HCEC 1CT (cell line): ENCODE data around the gene NRXN3.
A peak's percentile ranks its signal among the peaks of the same experiment; 100 is the strongest.

Experiments
- DNase-seq: peaks from one replicate; pipeline ENCODE4 v3.0.0-alpha.2; 2017

Gene NRXN3

DNA sequence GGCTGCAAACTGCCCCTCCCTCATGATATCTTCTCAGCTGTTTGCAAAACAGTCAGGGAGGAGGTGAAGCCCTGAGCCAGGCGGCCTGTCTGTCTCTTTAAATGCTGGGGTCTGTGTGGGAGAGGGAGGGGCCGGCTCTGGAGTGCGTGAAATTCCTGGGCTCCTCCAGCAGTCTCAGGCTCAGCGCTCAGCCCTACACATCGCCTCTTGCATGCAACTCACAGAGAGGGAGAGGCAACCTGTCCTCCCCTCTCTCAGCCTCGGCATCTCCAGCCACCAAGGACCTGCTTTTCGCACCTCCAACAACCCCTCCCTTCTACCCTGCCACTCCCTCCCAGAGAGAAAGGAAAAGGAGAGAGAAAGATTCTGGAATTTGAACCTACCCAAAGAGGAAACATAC lies at the start of gene NRXN3:
TSS of gene NRXN3 (plus strand) at position 171 of the 400 bp plus-strand sequence. CDS start 72,721 bp downstream, outside the sequence.
- no peak for DNase-seq

DNA sequence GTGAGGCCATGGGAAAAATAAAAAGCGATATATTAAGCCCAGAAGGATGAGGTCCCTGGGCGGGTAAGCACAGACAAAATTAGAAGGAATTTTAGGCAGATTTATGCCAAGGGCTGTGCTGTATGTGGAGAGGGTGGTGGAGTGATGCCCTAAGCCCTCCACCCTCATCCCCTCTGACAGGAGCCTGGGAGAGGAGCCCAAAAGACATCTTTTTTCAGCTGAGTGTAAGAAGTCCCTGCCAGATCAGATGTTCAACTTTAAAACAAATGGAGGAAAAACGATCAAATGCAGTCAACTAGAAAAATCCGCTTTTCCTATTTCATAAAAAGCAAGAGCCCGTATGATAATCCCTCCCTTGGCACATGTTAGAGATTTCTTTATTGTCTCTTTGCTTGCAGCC lies 47.7 kb upstream of the NRXN3 start:
- no peak for DNase-seq

- no peak for DNase-seq
Measured at GRCh38 chr14:78123650-78124253, 46.4 kb upstream of the NRXN3 start.

DNA sequence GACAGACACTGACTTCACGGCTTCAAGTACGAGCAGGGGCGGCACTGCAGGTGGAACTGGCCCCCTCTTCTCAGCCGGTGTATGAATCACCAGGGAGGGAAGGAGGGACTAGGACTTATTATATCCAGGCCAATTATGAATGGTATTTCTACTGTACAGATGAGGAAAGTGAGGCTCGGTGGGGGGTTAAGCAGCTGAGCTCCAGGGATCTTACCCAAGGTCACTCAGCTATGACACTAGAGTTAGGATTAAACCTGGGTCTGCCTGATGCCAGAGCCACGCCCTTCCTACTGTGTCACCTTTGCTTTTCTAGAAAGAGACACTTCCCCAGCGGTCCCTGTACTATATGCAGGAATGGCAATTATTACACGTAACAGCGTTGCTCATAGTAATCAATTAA lies 42.2 kb upstream of the NRXN3 start:
- DNase-seq: no peak

DNA sequence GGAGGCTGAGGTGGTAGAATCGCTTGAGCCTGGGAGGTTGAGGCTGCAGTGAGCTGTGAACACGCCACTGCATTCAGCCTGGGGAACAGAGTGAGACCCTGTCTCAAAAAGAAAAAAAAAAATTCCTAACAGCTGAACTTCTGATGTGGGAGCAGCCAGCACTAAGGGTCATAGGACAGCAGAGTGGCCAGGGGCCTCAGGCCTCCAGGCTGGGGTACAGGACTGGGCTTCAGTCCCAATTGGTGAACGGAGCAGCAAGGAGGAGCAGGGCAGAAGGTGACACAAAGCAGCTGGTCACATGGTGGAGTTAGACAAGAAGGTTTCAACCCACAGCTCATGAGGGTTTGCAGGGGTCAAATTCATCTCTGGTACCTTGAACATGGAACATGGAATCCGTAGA lies 40.8 kb upstream of the NRXN3 start:
- DNase-seq: no peak

GRCh38 chr14:78130356-78130755 lies 39.8 kb upstream of the NRXN3 start:
- DNase-seq: no peak

DNA sequence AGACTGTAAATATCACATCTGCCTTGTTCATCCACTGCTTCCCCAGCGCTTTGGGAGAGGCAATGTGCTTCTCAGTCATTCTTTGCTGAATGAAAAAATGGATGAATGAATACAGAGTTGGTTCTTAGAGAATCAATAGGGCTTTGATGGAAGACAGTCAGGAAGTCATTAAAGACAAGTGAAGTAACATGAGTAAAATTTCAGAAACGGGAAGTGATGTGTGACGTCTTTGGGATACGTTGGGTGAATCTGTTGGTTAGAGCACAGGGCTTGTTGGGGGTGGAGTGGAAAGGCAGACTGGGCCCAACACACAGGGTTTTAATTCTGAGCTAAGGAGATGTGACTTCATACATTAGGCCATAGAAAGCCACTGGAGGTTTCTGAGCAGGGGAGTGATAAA lies 39.0 kb upstream of the NRXN3 start:
- no peak for DNase-seq

- no peak for DNase-seq
Measured at GRCh38 chr14:78131616-78132015, 38.6 kb upstream of the NRXN3 start.

- DNase-seq: no peak
Measured at GRCh38 chr14:78135450-78135891, 34.7 kb upstream of the NRXN3 start.

- no peak for DNase-seq
Measured at GRCh38 chr14:78136695-78137094, 33.5 kb upstream of the NRXN3 start.

DNA sequence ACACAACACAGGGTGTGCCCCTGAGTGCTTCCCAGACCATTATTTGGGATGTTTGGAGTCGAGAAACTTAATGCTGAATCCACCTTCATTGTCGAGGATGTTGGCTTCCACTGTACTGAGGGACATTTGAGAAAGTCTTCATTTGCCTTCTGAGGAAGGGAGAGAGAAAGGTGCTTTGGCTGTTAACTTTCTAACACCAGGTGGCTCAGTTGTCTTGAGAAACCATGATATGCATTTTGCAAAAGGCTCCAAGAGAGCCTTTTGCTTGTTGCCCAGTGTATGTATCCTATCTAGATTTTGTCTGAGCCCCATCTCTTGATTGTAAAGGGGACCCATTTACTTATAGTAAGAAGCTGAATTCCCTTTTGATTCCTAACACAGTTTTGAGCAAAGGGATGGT lies 28.6 kb upstream of the NRXN3 start:
- no peak for DNase-seq

DNA sequence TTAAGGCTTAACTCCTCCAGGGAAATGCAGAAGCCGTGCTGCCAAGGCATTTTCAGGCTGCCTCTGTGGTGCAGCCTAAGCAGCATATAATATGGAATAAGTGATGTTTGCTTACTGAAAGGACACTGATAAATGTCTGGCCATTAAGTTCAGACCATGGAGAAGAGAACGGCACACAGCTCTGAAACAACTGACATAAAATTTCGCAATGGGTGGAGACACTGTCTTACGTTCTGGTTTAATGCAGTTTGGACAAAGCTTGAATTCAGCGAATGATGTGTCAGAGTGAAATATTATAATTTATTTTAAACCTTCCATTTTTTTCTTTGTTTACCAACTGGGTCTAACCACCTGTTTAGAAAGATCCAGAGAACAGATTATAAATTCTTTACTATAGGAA lies 27.2 kb upstream of the NRXN3 start:
- no peak for DNase-seq

GRCh38 chr14:78143489-78144145 lies 26.6 kb upstream of the NRXN3 start:
- peak; percentile 61 for DNase-seq

- no peak for DNase-seq
Measured at GRCh38 chr14:78152201-78153063, 17.7 kb upstream of the NRXN3 start.

DNA sequence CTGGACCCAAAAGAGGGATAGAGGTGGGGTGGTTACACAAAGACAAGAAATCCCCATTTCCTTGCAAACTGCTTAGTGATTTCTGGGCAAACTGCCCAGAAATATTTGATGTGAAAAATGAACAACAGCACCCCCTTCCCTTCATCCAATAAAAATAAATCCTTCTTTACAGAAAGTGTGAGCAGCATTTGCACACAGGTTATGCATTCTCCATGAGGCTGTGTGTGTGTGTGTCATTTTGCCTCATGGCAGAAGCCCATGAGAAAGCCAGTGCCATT lies 17.2 kb upstream of the NRXN3 start:
- peak; percentile 6 for DNase-seq

DNA sequence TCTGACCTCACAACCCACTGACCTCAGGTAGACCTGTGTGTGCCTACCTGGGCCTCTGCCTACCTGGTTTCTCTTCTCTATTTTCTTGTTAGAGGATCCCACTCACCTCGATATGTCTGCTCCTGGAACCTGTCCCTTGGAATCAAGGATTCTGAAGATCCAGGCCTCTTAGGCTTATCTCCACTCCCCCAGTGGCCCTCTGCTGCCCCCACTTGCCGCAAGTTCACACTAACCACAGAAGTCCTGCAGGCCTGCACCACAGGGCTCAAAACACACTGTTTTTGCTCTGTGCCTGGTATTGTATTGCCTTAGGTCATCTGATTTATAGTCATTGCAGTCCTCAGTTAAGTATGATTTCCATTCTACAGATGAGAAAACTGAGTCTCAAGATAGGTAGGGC lies 15.3 kb upstream of the NRXN3 start:
- DNase-seq: no peak

- no peak for DNase-seq
Measured at GRCh38 chr14:78156196-78156595, 14.0 kb upstream of the NRXN3 start.

GRCh38 chr14:78157494-78158437 lies 12.4 kb upstream of the NRXN3 start:
- DNase-seq: no peak

DNA sequence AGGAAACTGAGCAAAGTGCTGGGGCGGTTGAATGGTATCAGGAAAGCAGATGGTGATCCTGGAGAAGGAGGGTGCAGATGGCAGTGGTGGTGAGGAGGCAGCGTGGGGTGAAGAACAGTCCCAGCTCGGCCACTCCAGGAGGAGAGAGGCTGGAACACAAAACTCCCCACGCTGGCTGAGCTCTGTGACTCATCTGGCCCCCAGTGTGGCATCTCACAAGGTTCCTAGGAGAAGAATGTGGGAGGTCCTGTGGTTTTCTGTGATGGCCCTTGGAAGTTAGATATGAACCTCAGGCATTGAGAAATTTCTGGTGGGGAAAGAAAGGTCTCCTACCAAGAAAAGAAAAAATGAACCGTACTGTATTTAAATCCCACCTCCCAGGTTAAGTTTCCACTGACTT lies 8.0 kb upstream of the NRXN3 start:
- no peak for DNase-seq

DNA sequence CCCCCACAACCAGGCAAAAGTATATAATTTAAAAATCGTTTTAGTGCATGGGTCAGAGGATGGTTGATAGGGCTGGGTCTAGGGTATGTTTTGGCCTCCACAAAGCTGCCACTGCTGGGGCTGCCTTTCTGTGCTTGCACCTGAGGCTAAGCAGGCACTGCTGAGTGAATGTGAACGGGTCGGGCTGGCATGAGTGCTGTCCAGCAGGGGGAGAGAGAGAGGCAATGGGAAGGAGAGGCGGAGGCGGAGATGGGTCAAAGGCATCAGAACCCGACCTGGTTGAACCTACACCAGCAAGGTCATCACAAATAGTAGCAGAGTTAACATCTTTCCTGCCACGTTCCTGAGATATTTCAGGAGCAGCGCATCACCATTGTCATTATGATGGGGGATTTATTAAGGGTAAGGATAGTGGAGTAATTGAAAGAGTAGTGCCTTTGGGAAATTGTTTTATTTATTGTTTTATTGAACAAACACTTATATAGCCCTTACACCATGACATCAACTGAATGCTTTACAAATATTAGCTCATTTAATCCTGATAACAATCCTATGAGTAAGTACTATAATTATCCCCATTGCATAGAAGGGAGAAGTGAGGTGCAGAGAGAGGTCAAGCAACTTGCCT lies 5.8 kb upstream of the NRXN3 start:
- no peak for DNase-seq

DNA sequence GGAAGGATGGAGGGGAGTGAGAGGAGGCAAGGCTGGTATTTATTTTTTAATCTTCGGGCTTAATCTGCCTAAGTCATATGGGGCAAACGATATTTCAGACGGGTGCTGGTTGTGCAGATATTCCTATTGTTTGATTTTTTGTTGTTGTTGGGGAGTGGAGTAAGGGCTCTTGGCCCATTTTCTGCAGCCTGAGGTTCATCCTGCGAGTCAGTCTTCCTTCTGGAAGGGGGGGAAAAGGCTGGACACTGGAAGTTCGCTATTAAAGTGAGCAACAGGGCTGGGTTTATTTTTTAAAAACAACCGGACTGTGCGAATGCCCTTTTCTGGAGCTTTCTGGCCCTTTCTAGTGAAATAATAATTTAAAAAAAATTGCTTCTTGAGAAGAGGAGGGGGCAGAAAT lies 2.3 kb downstream of the NRXN3 start:
- no peak for DNase-seq

DNA sequence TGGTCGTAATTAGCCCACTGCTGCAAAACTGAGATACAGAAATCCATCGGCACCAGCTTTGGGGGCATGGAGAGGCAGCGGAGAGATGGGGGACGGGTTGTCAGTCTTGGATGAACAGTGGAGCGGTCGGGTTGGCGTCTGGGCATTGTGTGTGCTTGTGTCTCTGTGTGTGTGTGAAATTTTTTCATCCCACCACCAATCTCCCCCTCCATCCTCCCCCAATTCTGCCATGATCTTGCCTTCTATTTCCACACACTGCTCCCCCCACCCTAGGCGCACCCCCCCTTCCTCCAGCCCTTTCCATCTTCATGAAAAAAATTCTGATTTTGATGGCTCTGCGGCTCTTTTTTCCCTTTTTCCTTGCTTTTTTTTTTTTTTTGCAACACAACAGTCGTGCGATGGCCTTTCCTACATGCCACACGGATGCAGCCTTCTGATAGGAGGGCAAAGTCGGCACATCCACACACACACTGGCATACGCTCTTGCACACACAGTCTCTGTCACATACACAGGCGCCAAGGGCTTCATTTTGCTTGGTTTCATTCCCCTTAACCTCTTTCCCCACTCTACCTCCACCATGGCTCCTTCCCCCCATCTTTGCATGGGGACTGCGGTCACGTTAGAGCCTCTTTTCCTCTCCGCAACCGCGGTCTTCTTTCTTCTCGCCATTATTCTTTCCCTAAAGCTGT lies 3.3 kb downstream of the NRXN3 start:
- DNase-seq: no peak
